Endometrial microvascular endothelial cells (primary cell): ENCODE measurements around the gene ITGA7. TPM values are rescaled to one million over a fixed set of nuclear protein-coding genes. Genes with fewer than 3 reads are reported as not detected.

Source experiments
- in situ Hi-C: cut with HindIII; loops from 2 replicates; pipeline ENCODE4 v1.10.0; 2017; ENCODE audit warnings: low sequenced_read_pairs, low pct_unique_long_range_greater_than_20kb; ENCODE audit errors: inconsistent ontology term
- total RNA-seq: library from RNA; depleted of rRNA; stranded (reverse); fragments of >200 nt; gene quantifications from one replicate; pipeline ENCODE4 v1.2.3, GENCODE V29; 2015; ENCODE audit errors: inconsistent ontology term

ITGA7 gene
- total RNA-seq, 1 donor from 2014 or later, result not detected

GRCh38 chr12:55705782-55706402, 1.8 kb downstream of the ITGA7 start:
- in situ Hi-C loops, result no loop called here

GRCh38 chr12:55704824-55705718, 2.6 kb downstream of the ITGA7 start:
- in situ Hi-C loops, result no loop called here

GRCh38 chr12:55703901-55704761, 3.6 kb downstream of the ITGA7 start:
- in situ Hi-C loops, result no loop called here

GRCh38 chr12:55703288-55703687, 4.4 kb downstream of the ITGA7 start:
- in situ Hi-C loops, result no loop called here

GRCh38 chr12:55702861-55703260, 4.8 kb downstream of the ITGA7 start:
- in situ Hi-C loops, result no loop called here

GRCh38 chr12:55700255-55701018, 7.3 kb downstream of the ITGA7 start:
- in situ Hi-C loops, result no loop called here

GRCh38 chr12:55699471-55700055, 8.1 kb downstream of the ITGA7 start:
- in situ Hi-C loops, result no loop called here

- in situ Hi-C loops, result no loop called here
Observed at GRCh38 chr12:55698965-55699364, 8.7 kb downstream of the ITGA7 start.

GRCh38 chr12:55698241-55698955, 9.3 kb downstream of the ITGA7 start:
- in situ Hi-C loops, result no loop called here

GRCh38 chr12:55697686-55698085, 10.0 kb downstream of the ITGA7 start:
- in situ Hi-C loops, result no loop called here

GRCh38 chr12:55696796-55697462, 10.8 kb downstream of the ITGA7 start:
- in situ Hi-C loops, result no loop called here

GRCh38 chr12:55696141-55696540, 11.6 kb downstream of the ITGA7 start:
- in situ Hi-C loops, result no loop called here

GRCh38 chr12:55695349-55695748, 12.4 kb downstream of the ITGA7 start:
- in situ Hi-C loops, result no loop called here

GRCh38 chr12:55694651-55695050, 13.1 kb downstream of the ITGA7 start:
- in situ Hi-C loops, result no loop called here

GRCh38 chr12:55694188-55694515, 13.6 kb downstream of the ITGA7 start:
- in situ Hi-C loops, result no loop called here

- in situ Hi-C loops, result no loop called here
Observed at GRCh38 chr12:55693323-55694187, 14.1 kb downstream of the ITGA7 start.
